ENCODE results near the gene CYP19A1. TPM values are rescaled to one million over a fixed set of nuclear protein-coding genes. Genes with fewer than 3 reads are reported as not detected.

Gene CYP19A1
- total and polyA plus RNA-seq, 2 of the 8 experiments (the other 6 are each of a cell fraction or from before 2014, with no cell fraction given) = not detected

DNA sequence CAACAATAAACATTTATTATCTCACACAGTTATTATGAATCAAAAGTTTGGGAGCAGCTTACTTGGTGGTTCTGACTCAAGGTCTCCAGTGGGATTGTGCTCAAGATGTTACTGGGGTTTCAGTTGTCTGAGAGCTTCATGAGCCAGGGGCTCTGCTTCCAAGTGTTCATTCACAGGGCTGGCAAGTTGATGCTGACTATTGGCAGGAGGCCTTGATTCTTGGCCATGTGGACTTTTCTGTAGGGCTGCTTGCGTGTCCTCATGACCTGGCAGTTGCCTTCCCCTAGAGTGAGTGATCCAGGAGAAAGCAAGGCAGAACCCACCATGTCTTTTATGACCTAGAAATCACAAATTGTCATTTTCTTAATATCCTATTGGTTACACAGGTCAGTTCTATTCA is 156.5 kb downstream of the CYP19A1 start:
- H4K20me1 ChIP-seq (replicated peaks in 1 of 2; ENCODE audit: control insufficient read depth in 1 of 2, insufficient read depth in 2 of 2, low read length in 2 of 2) = no peaks in the 10 kb centered on the region
- no peak overlapping the region for H3K27ac ChIP-seq (ENCODE audit: low read depth, low read length)
- no peak overlapping the region for H2AFZ ChIP-seq (ENCODE audit: low read length)
- no peaks in the 10 kb centered on the region for H3K36me3 ChIP-seq (ENCODE audit: control insufficient read depth in 2 of 4, insufficient read depth in 4 of 4, low read length in 3 of 4)
- 67% methylated on average over 1 of the region's 1 CpG; no CpG with 5 or more reads in 1 of the 2 experiments for WGBS, 2 experiments (ENCODE audit: extremely low coverage in 1 of 2, insufficient coverage in 1 of 2, insufficient read length in 1 of 2, insufficient replicate concordance in 2 of 2, low coverage in 1 of 2, low lambda C conversion rate in 2 of 2, missing lambda C conversion rate in 1 of 2)
- H4K91ac ChIP-seq (replicated peaks; ENCODE audit: insufficient read length, low read length) = no peak overlapping the region
- no peak overlapping the region for H4K8ac ChIP-seq (ENCODE audit: extremely low read depth, insufficient read depth, low read length)
- H3K56ac ChIP-seq (replicated peaks; ENCODE audit: insufficient read length, low read depth, low read length) = no peak overlapping the region
- H2BK15ac ChIP-seq (ENCODE audit: low read length) = no peak overlapping the region
- H2BK5ac ChIP-seq (ENCODE audit: low read depth, low read length) = no peak overlapping the region
- no peak for TF ChIP-seq ASH2L (IDR thresholded peaks at IDR 0.05; ENCODE audit: low read length)
- no peak for TF ChIP-seq ZNF274 (IDR thresholded peaks at IDR 0.05; ENCODE audit: borderline replicate concordance, extremely low read depth, low read length)
- TF ChIP-seq SP1 (IDR thresholded peaks at IDR 0.05; ENCODE audit: low read depth, low read length) = no peak
- TF ChIP-seq SP4 (IDR thresholded peaks at IDR 0.05; ENCODE audit: low read length) = no peak
- TF ChIP-seq RAD21 (IDR thresholded peaks at IDR 0.05 in 1 of 2, conservative IDR thresholded peaks at IDR 0.05 in 1 of 2; ENCODE audit: low read depth in 2 of 2, low read length in 2 of 2) = no peak
- no peak for TF ChIP-seq EP300 (IDR thresholded peaks at IDR 0.05; ENCODE audit: borderline replicate concordance in 1 of 2, low read depth in 2 of 2, low read length in 2 of 2)
- no peak for TF ChIP-seq RNF2 (IDR thresholded peaks at IDR 0.05; ENCODE audit: borderline replicate concordance, low read depth, low read length, missing control alignments, poor library complexity, severe bottlenecking)
- TF ChIP-seq CHD1 (IDR thresholded peaks at IDR 0.05; ENCODE audit: low read depth, low read length) = no peak
- no peak for TF ChIP-seq JUND (IDR thresholded peaks at IDR 0.05; ENCODE audit: low read length)
- no peak for TF ChIP-seq YY1 (IDR thresholded peaks at IDR 0.05; ENCODE audit: low read depth, low read length)
- TF ChIP-seq SIN3A (conservative IDR thresholded peaks at IDR 0.05 in 1 of 2, IDR thresholded peaks at IDR 0.05 in 1 of 2; ENCODE audit: low read depth in 1 of 2, low read length in 2 of 2) = no peak
- no peak for FAIRE-seq
- H3K9ac ChIP-seq (replicated peaks in 1 of 4; ENCODE audit: extremely low read depth in 1 of 4, low read depth in 3 of 4, low read length in 3 of 4) = no peak overlapping the region
- H2AK5ac ChIP-seq (ENCODE audit: low read depth, low read length) = no peak overlapping the region
- H3K79me2 ChIP-seq (ENCODE audit: control insufficient read depth in 1 of 2, insufficient read depth in 2 of 2, low read length in 2 of 2) = no peaks in the 10 kb centered on the region
- no peak overlapping the region for H4K5ac ChIP-seq (ENCODE audit: insufficient read length, low read depth, low read length)
- no peaks in the 10 kb centered on the region for H3K9me3 ChIP-seq (ENCODE audit: insufficient read depth in 2 of 2, low read depth in 1 of 2, low read length in 1 of 2)
- H2BK20ac ChIP-seq (ENCODE audit: low read length) = no peak overlapping the region
- H3K79me1 ChIP-seq (ENCODE audit: low read depth, low read length) = no peaks in the 10 kb centered on the region
- H2BK120ac ChIP-seq (replicated peaks; ENCODE audit: low read depth, low read length) = no peak overlapping the region
- POLR2A ChIA-PET (ENCODE audit: partially characterized antibody) = no interaction called here
- H3K4me1 ChIP-seq (replicated peaks in 1 of 4; ENCODE audit: control insufficient read depth in 3 of 4, insufficient read depth in 4 of 4, low read length in 3 of 4) = no peaks in the 10 kb centered on the region
- no peak for DNase-seq (ENCODE audit: low read depth in 1 of 2, low spot score in 2 of 2)
- H3K4me3 ChIP-seq (ENCODE audit: extremely low read depth in 1 of 4, insufficient read depth in 2 of 4, low read depth in 3 of 4, low read length in 4 of 4) = no peak overlapping the region
- no peak overlapping the region for H3K4me2 ChIP-seq (ENCODE audit: insufficient read depth in 1 of 2, low read depth in 2 of 2, low read length in 2 of 2)
- H3K27me3 ChIP-seq (replicated peaks in 1 of 4; ENCODE audit: control insufficient read depth in 3 of 4, extremely low read depth in 1 of 4, insufficient read depth in 3 of 4, low read length in 3 of 4) = no peaks in the 10 kb centered on the region
- H3K14ac ChIP-seq (ENCODE audit: insufficient read length) = no peak overlapping the region
- H3K23me2 ChIP-seq (ENCODE audit: low read depth, low read length) = no peaks in the 10 kb centered on the region
- no peak overlapping the region for H2BK12ac ChIP-seq (ENCODE audit: low read depth, low read length)
- no peak overlapping the region for H3K23ac ChIP-seq (ENCODE audit: insufficient read length)
- no peak overlapping the region for H3K4ac ChIP-seq (replicated peaks; ENCODE audit: insufficient read length, low read depth, low read length)
- no peak overlapping the region for H3K18ac ChIP-seq (ENCODE audit: extremely low read depth, low read length)
- CTCF ChIA-PET (ENCODE audit: partially characterized antibody) = interaction anchor here (1.5 to 4.1 kb wide), 3 partner anchors 10 to 49 kb away, joined by 4 to 32 read pairs (median 24); no protein-coding TSS in a partner anchor
